GM19240 (cell line): Measurements from ENCODE around the gene EPAS1.

Experiments
- DNase-seq: peaks from one replicate; pipeline ENCODE4 v3.0.0; 2011; ENCODE audit warnings: low spot score; ENCODE audit not compliant: insufficient read length

EPAS1 gene

GRCh38 chr2:46300406-46300832 is 3.2 kb downstream of the EPAS1 start:
- DNase-seq = no peak

DNA sequence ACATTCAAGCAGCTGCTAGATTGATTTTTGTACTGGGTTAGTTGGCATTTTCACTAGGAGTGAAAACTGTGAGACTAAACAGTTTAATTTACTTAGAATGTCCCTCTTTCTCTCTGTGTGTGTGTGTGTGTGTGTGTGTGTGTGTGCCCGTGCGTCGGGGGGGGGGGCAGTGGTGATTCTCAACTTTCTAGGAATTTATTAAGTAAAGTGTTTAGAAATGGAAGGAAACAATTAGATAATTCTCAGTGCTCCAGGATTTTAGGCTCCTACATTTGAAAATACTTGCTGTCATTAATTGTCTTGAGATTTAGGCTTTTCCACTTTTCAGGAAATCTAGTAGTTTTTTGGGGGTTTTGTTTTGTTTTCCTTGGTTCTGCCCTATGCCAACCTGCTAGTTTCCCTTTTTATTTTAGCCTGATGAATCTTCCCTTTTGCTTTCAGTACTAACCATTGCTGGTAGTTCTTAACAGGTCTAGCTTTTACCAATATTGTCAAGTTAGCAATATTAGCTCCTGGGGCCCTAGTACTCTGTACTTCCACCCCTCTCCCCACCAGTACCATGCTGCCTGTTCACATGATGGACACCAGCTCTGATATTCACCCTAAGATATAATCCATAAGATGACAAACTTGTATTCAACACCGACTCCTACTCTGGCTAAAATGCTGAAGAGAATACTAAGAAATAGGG is 4.9 kb downstream of the EPAS1 start:
- DNase-seq = no peak

- no peak for DNase-seq
Measured at GRCh38 chr2:46303233-46303632, 6.0 kb downstream of the EPAS1 start.

GRCh38 chr2:46303822-46304221 is 6.6 kb downstream of the EPAS1 start:
- no peak for DNase-seq

- DNase-seq = no peak
Measured at GRCh38 chr2:46304635-46305034, 7.4 kb downstream of the EPAS1 start.

DNA sequence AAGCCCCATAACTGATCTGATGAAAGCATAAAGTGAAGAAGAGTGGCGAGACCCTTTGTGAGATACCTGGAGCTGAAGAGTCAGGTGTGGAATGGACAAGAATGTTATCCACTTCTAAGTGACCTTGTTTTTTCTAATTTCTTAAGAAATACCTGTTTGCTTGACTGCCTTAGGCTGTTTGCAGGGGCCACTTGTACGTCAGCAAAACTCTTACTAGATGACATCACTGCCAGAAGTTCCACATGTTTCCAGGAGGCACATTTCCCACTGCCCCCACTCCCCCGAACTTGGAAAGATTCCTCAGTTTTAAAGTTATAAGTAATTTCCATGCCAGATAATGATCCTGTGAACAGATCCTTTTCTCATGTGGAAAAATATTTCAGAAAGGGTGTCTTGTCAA is 8.0 kb downstream of the EPAS1 start:
- DNase-seq = no peak

- no peak for DNase-seq
Measured at GRCh38 chr2:46305767-46306166, 8.6 kb downstream of the EPAS1 start.

- DNase-seq = no peak
Measured at GRCh38 chr2:46306330-46306751, 9.1 kb downstream of the EPAS1 start.

DNA sequence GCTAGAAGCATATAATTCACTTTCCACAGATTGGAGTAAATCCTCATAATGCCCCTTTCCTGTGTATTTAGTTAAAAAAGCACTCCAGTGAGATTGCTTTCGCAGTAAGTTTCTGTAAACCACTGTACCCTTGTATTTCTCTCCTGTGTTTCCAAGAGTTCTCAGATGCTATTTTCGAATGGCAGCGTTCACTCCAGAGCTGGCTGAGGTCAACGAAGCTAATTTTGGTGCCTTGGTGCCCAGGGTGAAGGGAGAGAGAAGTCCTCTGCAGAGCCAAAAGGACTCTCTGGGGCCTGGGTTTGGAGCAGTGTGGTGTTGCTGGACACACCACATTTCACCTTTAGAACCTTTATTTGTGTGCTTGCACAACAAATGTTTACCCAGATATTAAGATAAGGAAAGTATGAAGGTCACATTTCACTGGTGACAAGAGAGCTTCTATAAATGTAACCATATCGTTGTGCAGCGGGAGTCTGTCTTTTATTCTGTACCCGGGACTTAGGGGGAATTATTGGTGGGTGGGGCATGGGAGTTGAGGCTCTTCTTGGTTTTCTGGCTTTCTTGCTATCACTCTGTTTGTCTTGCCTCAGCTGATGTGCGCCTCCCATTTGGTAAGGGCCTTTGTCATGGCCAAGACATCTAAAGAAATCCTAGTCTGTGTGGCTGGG is 9.9 kb downstream of the EPAS1 start:
- no peak for DNase-seq

- DNase-seq = no peak
Measured at GRCh38 chr2:46308081-46308480, 10.9 kb downstream of the EPAS1 start.

DNA sequence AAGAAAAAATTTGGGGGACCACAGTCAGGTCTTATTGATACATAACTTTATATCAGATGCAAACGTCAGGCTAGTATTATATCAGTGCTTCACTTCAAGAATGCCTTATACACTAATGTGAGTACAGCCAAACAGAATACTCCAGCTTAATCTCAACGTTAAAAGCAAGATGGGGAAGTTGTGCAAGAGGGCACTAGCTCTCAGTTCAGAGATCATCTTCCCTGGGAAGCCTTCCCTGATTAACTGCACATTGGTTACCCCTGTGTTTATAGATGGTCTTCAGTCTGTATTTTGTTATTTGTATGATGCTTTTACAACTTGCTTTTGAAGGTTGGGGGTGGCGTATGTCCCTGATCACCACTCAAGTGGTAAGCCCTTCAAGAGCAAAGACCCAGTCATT is 11.4 kb downstream of the EPAS1 start:
- no peak for DNase-seq

DNA sequence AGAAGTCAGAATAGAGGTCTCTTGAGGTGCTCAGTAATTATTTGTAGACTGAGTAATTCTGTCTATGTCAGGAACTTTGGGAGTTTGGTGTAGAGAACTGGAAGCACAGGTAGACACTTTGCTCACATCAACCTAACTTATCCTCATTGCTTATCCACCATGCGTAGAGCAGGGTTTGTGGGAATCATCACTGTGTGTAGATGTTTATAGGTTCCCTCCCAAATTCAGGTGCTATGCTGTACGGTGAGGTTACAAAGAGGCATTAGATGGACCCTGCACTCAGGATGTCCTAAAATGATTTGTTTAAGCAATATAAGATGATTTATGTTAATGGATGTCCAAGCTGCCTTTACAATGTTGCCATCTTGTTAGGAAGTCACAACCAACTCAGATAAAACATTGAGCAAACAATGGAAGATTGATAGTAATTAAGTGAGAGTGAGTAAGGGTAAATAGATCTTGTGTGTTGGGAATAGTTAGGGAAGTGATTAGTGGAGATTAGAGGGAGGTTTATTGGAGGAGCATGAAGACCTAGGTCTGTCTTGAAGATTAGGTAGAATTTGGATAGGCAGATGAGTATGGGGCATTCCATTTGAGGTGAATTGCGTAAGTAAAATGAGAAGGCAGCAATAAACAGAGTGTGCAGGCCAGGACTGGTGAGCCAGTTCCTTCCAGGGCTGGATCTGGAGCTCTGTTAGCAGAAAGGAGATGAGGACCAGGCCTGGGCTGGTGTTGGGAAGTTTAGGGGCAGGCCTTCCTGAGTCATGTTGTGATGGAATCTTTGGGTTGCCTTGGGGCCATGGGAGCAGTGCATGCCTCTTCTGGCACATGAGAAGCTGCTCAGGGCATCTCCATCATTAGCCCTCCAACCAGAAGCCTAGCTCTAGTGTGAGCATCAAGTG is 12.1 kb downstream of the EPAS1 start:
- DNase-seq = no peak

- DNase-seq = no peak
Measured at GRCh38 chr2:46310446-46310845, 13.2 kb downstream of the EPAS1 start.

- DNase-seq = no peak
Measured at GRCh38 chr2:46311651-46312223, 14.5 kb downstream of the EPAS1 start.

- no peak for DNase-seq
Measured at GRCh38 chr2:46313063-46313462, 15.9 kb downstream of the EPAS1 start.

GRCh38 chr2:46314065-46314835 is 17.0 kb downstream of the EPAS1 start:
- DNase-seq = no peak

- DNase-seq = no peak
Measured at GRCh38 chr2:46315103-46315890, 18.1 kb downstream of the EPAS1 start.

GRCh38 chr2:46317094-46317486 is 19.9 kb downstream of the EPAS1 start:
- no peak for DNase-seq

- DNase-seq = no peak
Measured at GRCh38 chr2:46318579-46319460, 21.6 kb downstream of the EPAS1 start.
